Fibroblast of lung (primary cell): ENCODE data around the gene KRTAP19-8. TPM values are rescaled to one million over a fixed set of nuclear protein-coding genes. Genes with fewer than 3 reads are reported as not detected.

ENCODE experiments used
- DNase-seq, 2 donors: peaks; one replicate each; pipeline versions ENCODE4 v3.0.0 to v3.0.0-alpha.2; 2010; ENCODE audit warnings: low read depth in 2 of 2
- H2AFZ ChIP-seq: 2 replicates; pipeline ENCODE4 v1.5.1; 2012; ENCODE audit warnings: low read length, control low read depth, inconsistent platforms
- H3K27ac ChIP-seq: 2 replicates; pipeline ENCODE4 v1.5.1; 2011; ENCODE audit warnings: low read length, control low read depth; ENCODE audit not compliant: insufficient read depth
- H3K27me3 ChIP-seq: 2 replicates; pipeline ENCODE4 v1.5.1; 2011; ENCODE audit warnings: mild to moderate bottlenecking, low read length; ENCODE audit not compliant: control insufficient read depth, insufficient read depth
- H3K36me3 ChIP-seq: 2 replicates; pipeline ENCODE4 v1.5.1; 2011; ENCODE audit warnings: low read length; ENCODE audit not compliant: control insufficient read depth, insufficient read depth
- H3K4me1 ChIP-seq: 2 replicates; pipeline ENCODE4 v1.5.1; 2011; ENCODE audit warnings: low read length; ENCODE audit not compliant: control insufficient read depth, insufficient read depth; ENCODE audit errors: extremely low read depth
- H3K4me2 ChIP-seq: 2 replicates; pipeline ENCODE4 v1.5.1; 2011; ENCODE audit warnings: low read length, control low read depth; ENCODE audit not compliant: insufficient read depth; ENCODE audit errors: extremely low read depth
- H3K4me3 ChIP-seq, 4 experiments: fragments of 200-600 bp in 1 of 4; sonication (generic) in 1 of 4; replicated peaks in 1 of 4; 2 replicates each; pipeline ENCODE4 v1.5.1; 2011 to 2016; ENCODE audit warnings: low read length in 4 of 4, low read depth in 3 of 4, mild to moderate bottlenecking in 3 of 4, control low read depth in 2 of 4, inconsistent platforms in 1 of 4, mixed read lengths in 1 of 4; ENCODE audit not compliant: insufficient read depth in 1 of 4; ENCODE audit errors: control extremely low read depth in 1 of 4
- H3K79me2 ChIP-seq: 2 replicates; pipeline ENCODE4 v1.5.1; 2012; ENCODE audit warnings: mild to moderate bottlenecking, low read length, inconsistent platforms; ENCODE audit not compliant: control insufficient read depth, insufficient read depth
- H3K9ac ChIP-seq: 2 replicates; pipeline ENCODE4 v1.5.1; 2011; ENCODE audit warnings: mild to moderate bottlenecking, low read length, control low read depth; ENCODE audit not compliant: insufficient read depth
- H3K9me3 ChIP-seq: 2 replicates; pipeline ENCODE4 v1.5.1; 2012; ENCODE audit warnings: low read depth, low read length; ENCODE audit not compliant: control insufficient read depth, insufficient read depth
- H4K20me1 ChIP-seq: 2 replicates; pipeline ENCODE4 v1.5.1; 2011; ENCODE audit warnings: low read length; ENCODE audit not compliant: control insufficient read depth, insufficient read depth; ENCODE audit errors: extremely low read depth
- CTCF ChIP-seq, 2 donors: IDR thresholded peaks in 1 of 2; conservative IDR thresholded peaks in 1 of 2; 1 replicate in 1 of 2; 2 replicates in 1 of 2; pipeline ENCODE4 v1.5.1; 2011 to 2012; ENCODE audit warnings: low read length in 2 of 2, control low read depth in 1 of 2, inconsistent platforms in 1 of 2, low read depth in 1 of 2, mild to moderate bottlenecking in 1 of 2
- EZH2 ChIP-seq: IDR thresholded peaks from 2 replicates; pipeline ENCODE4 v1.5.1; 2012; ENCODE audit warnings: low read length, control low read depth, mild to moderate bottlenecking; ENCODE audit errors: missing control alignments
- polyA plus RNA-seq, 2 donors: library from polyadenylated mRNA; depleted of rRNA in 1 of 2; stranded (reverse) in 1 of 2; unstranded in 1 of 2; fragments of >200 nt; gene quantifications; 2 replicates each; pipeline ENCODE4 v1.2.1, GENCODE V29; 2011 to 2012; ENCODE audit warnings: missing spikeins in 1 of 2
- total RNA-seq: library from RNA; depleted of rRNA; stranded (reverse); fragments of >200 nt; gene quantifications from 2 replicates; pipeline ENCODE4 v1.2.1, GENCODE V29; 2014

Gene KRTAP19-8
- total and polyA plus RNA-seq, 2 donors (not counting 1 experiment from before 2014, with no cell fraction given) = not detected

DNA sequence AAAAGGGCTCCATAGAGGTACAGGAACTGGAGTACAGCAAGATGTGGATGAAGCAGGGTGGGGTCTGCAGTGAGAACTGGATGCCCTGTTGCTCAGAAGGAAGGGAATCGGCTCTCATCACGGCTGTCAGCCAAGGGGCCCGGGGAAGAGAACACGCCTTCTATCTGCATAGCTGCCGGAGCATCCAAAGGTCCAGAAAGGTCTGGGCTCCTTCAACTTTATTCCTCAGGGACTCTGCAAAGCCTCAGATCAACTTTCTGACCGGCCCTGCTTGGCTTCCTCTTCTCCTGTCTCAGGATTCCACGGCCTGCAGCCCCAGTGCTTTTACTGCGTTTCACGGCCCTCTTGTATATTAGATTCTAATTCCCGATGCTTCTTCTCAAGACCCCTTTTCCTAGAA lies 34.8 kb downstream of the KRTAP19-8 start:
- H3K79me2 ChIP-seq = no peaks in the 10 kb centered on the region
- H3K27ac ChIP-seq = no peak overlapping the region
- no peaks in the 10 kb centered on the region for H4K20me1 ChIP-seq
- H3K27me3 ChIP-seq = no peaks in the 10 kb centered on the region
- no peaks in the 10 kb centered on the region for H3K9me3 ChIP-seq
- H3K4me1 ChIP-seq = no peaks in the 10 kb centered on the region
- no peak for DNase-seq
- no peak overlapping the region for H3K4me2 ChIP-seq
- H3K36me3 ChIP-seq = no peaks in the 10 kb centered on the region
- no peak overlapping the region for H3K9ac ChIP-seq
- H2AFZ ChIP-seq = no peak overlapping the region
- H3K4me3 ChIP-seq = no peak overlapping the region
- TF ChIP-seq EZH2 (no peak), CTCF (conservative IDR thresholded peaks at IDR 0.05 in 1 of 2, IDR thresholded peaks at IDR 0.05 in 1 of 2; ENCODE audit: low read depth in 1 of 2, low read length in 2 of 2) (no peak)

GRCh38 chr21:30997541-30997940 lies 40.7 kb downstream of the KRTAP19-8 start:
- Histone ChIP-seq H3K4me3 (no peak overlapping the region), H2AFZ (no peak overlapping the region), H3K27ac (no peak overlapping the region), H3K79me2 (no peaks in the 10 kb centered on the region), H3K4me1 (no peaks in the 10 kb centered on the region), H4K20me1 (no peaks in the 10 kb centered on the region), H3K36me3 (no peaks in the 10 kb centered on the region), H3K9ac (no peak overlapping the region), H3K4me2 (no peak overlapping the region), H3K27me3 (no peaks in the 10 kb centered on the region), H3K9me3 (no peaks in the 10 kb centered on the region)
- TF ChIP-seq CTCF (conservative IDR thresholded peaks at IDR 0.05 in 1 of 2, IDR thresholded peaks at IDR 0.05 in 1 of 2; ENCODE audit: low read depth in 1 of 2, low read length in 2 of 2) (no peak), EZH2 (no peak)
- DNase-seq = no peak

DNA sequence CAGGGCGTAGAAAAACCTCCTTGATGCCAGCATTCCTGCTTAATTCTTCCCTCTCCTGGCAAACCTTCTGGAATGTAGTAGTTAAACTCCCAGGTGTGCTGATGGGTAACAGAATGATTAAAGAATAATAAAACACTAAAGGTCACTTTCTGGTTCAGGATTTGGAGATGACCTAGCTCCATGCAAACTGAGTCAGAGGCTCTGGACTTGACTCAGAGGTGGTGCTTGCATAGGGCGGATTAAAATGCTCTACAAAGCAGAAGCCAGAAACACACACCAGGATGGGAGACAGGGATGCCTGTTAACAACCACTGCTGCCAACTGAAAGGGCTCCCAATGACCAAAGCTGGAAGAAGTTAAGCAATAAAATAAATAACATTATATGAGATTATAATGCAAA lies 41.5 kb downstream of the KRTAP19-8 start:
- H2AFZ ChIP-seq = no peak overlapping the region
- H3K4me2 ChIP-seq = no peak overlapping the region

More for the DNA sequence above, 41.5 kb downstream of the KRTAP19-8 start:
- no peak overlapping the region for H3K4me3 ChIP-seq
- H3K4me1 ChIP-seq = no peaks in the 10 kb centered on the region
- no peak overlapping the region for H3K9ac ChIP-seq
- H4K20me1 ChIP-seq = no peaks in the 10 kb centered on the region
- DNase-seq = no peak
- no peaks in the 10 kb centered on the region for H3K79me2 ChIP-seq
- no peaks in the 10 kb centered on the region for H3K27me3 ChIP-seq
- no peaks in the 10 kb centered on the region for H3K9me3 ChIP-seq
- no peak for TF ChIP-seq CTCF (conservative IDR thresholded peaks at IDR 0.05 in 1 of 2, IDR thresholded peaks at IDR 0.05 in 1 of 2; ENCODE audit: low read depth in 1 of 2, low read length in 2 of 2)
- TF ChIP-seq EZH2 = no peak
- no peaks in the 10 kb centered on the region for H3K36me3 ChIP-seq
- no peak overlapping the region for H3K27ac ChIP-seq
